DND-41 (cell line): ENCODE data around the gene KLHL2.
A peak's percentile ranks its signal among the peaks of the same experiment; 100 is the strongest.

Source experiments
- ATAC-seq: fragments of 200-7000 bp; cut with Tn5 transposase; 3 replicates; pipeline ENCODE4 v1.9.1; 2021; ENCODE audit warnings: low read depth; ENCODE audit not compliant: insufficient read depth
- DNase-seq: peaks from one replicate; pipeline ENCODE4 v3.0.0-alpha.2; 2020
- H2AFZ ChIP-seq: 2 replicates; pipeline ENCODE4 v1.6.0; 2012; ENCODE audit warnings: low read depth, low read length
- H3K27ac ChIP-seq: 2 replicates; pipeline ENCODE4 v1.5.1; 2012; ENCODE audit warnings: low read length, inconsistent platforms
- H3K27me3 ChIP-seq: fragments of 200-600 bp; sonication (generic); 2 replicates; pipeline ENCODE4 v1.6.0; 2012; ENCODE audit warnings: low read length, mild to moderate bottlenecking, inconsistent platforms; ENCODE audit not compliant: insufficient read depth, poor library complexity
- H3K36me3 ChIP-seq: 2 replicates; pipeline ENCODE4 v1.5.1; 2012; ENCODE audit warnings: low read length, inconsistent platforms; ENCODE audit not compliant: insufficient read depth
- H3K4me1 ChIP-seq: 2 replicates; pipeline ENCODE4 v1.5.1; 2012; ENCODE audit warnings: mild to moderate bottlenecking, low read length; ENCODE audit not compliant: insufficient read depth
- H3K4me2 ChIP-seq: 2 replicates; pipeline ENCODE4 v1.6.0; 2012; ENCODE audit warnings: mild to moderate bottlenecking, moderate library complexity, low read length, inconsistent platforms; ENCODE audit not compliant: insufficient read depth
- H3K4me3 ChIP-seq, 2 experiments: fragments of 200-600 bp in 1 of 2; shearing (Covaris generic) in 1 of 2; 2 replicates each; pipeline ENCODE4 v1.5.1; 2012 to 2016; ENCODE audit warnings: inconsistent platforms in 2 of 2, low read length in 2 of 2, mild to moderate bottlenecking in 2 of 2, low read depth in 1 of 2, moderate library complexity in 1 of 2
- H3K79me2 ChIP-seq: 2 replicates; pipeline ENCODE4 v1.6.0; 2012; ENCODE audit warnings: low read length, inconsistent platforms; ENCODE audit not compliant: insufficient read depth
- H3K9ac ChIP-seq: 2 replicates; pipeline ENCODE4 v1.6.0; 2012; ENCODE audit warnings: low read depth, mild to moderate bottlenecking, inconsistent platforms, low read length, moderate library complexity
- H3K9me3 ChIP-seq: 2 replicates; pipeline ENCODE4 v1.5.1; 2012; ENCODE audit warnings: low read length, moderate library complexity, mild to moderate bottlenecking, inconsistent platforms; ENCODE audit not compliant: insufficient read depth, severe bottlenecking
- H4K20me1 ChIP-seq: 2 replicates; pipeline ENCODE4 v1.6.0; 2012; ENCODE audit warnings: low read length; ENCODE audit not compliant: insufficient read depth
- EZH2 ChIP-seq: IDR thresholded peaks from 3 replicates; pipeline ENCODE4 v1.6.1; 2012; ENCODE audit warnings: borderline replicate concordance, low read depth, mild to moderate bottlenecking, moderate library complexity, low read length, inconsistent platforms; ENCODE audit not compliant: severe bottlenecking
- TF ChIP-seq, protein P1 (sequence below): IDR thresholded peaks from 2 replicates; pipeline ENCODE4 v1.5.1; 2012; ENCODE audit warnings: borderline replicate concordance, low read length, moderate library complexity, mild to moderate bottlenecking; ENCODE audit not compliant: poor library complexity, severe bottlenecking; ENCODE audit errors: extremely low read depth

The KLHL2 gene

GRCh38 chr4:165293061-165293460 is 85.7 kb downstream of the KLHL2 start:
- Histone ChIP-seq H4K20me1 (no peaks in the 10 kb centered on the region), H3K9me3 (no peaks in the 10 kb centered on the region), H3K9ac (no peak overlapping the region), H3K36me3 (peaks cover 17% of the 10 kb centered on the region; the same call in 1 of the 2 replicates), H2AFZ (no peak overlapping the region), H3K79me2 (no peaks in the 10 kb centered on the region), H3K4me3 (no peak overlapping the region), H3K4me1 (no peaks in the 10 kb centered on the region), H3K27ac (no peak overlapping the region), H3K27me3 (no peaks in the 10 kb centered on the region), H3K4me2 (no peak overlapping the region)
- DNase-seq (no peak), ATAC-seq (no peak)
- TF ChIP-seq, protein P1, sequence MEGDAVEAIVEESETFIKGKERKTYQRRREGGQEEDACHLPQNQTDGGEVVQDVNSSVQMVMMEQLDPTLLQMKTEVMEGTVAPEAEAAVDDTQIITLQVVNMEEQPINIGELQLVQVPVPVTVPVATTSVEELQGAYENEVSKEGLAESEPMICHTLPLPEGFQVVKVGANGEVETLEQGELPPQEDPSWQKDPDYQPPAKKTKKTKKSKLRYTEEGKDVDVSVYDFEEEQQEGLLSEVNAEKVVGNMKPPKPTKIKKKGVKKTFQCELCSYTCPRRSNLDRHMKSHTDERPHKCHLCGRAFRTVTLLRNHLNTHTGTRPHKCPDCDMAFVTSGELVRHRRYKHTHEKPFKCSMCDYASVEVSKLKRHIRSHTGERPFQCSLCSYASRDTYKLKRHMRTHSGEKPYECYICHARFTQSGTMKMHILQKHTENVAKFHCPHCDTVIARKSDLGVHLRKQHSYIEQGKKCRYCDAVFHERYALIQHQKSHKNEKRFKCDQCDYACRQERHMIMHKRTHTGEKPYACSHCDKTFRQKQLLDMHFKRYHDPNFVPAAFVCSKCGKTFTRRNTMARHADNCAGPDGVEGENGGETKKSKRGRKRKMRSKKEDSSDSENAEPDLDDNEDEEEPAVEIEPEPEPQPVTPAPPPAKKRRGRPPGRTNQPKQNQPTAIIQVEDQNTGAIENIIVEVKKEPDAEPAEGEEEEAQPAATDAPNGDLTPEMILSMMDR = no peak
- TF ChIP-seq EZH2 = no peak

- no peaks in the 10 kb centered on the region for H4K20me1 ChIP-seq
- H3K79me2 ChIP-seq = no peaks in the 10 kb centered on the region
- no peak overlapping the region for H3K27ac ChIP-seq
- DNase-seq = no peak
- no peak for ATAC-seq
- no peak overlapping the region for H3K4me3 ChIP-seq
- no peaks in the 10 kb centered on the region for H3K27me3 ChIP-seq
- no peak overlapping the region for H3K9ac ChIP-seq
- H3K9me3 ChIP-seq = no peaks in the 10 kb centered on the region
- no peak for TF ChIP-seq EZH2
- TF ChIP-seq, protein P1 = no peak
- no peaks in the 10 kb centered on the region for H3K4me1 ChIP-seq
- H3K4me2 ChIP-seq = no peak overlapping the region
- H3K36me3 ChIP-seq = peaks cover 18% of the 10 kb centered on the region; the same call in 1 of the 2 replicates
- H2AFZ ChIP-seq = no peak overlapping the region
These were observed 86.7 kb downstream of the KLHL2 start for GRCh38 chr4:165293927-165294649.

DNA sequence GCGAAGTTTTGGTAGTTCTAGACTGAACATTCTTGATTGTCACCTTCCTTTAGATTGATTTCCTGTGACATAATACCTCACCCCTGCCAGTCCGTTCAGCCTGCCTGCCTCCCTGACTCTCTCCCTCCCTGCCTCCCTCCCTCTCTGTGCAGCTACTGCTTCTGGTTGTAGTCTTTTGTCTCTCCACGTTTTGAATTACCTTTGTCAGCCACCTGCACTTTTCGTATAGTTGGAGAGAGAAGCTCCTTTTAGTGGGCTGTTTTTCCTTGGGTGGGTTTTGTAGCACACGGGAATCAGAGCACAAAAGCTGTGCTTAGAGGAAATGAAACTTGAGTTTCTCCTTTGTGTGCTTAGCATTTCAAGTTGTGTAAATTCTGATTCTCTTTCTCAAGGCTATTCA is 87.5 kb downstream of the KLHL2 start:
- no peak overlapping the region for H2AFZ ChIP-seq
- H3K4me2 ChIP-seq = no peak overlapping the region
- H3K27ac ChIP-seq = no peak overlapping the region
- H3K27me3 ChIP-seq = no peaks in the 10 kb centered on the region
- H3K4me1 ChIP-seq = no peaks in the 10 kb centered on the region
- no peak overlapping the region for H3K9ac ChIP-seq
- H3K79me2 ChIP-seq = no peaks in the 10 kb centered on the region
- no peak overlapping the region for H3K4me3 ChIP-seq
- DNase-seq (peak; percentile 7), ATAC-seq (peak; percentile 64; the same call in 2 of the 3 replicates)
- H3K9me3 ChIP-seq = no peaks in the 10 kb centered on the region
- TF ChIP-seq EZH2 = no peak
- TF ChIP-seq, protein P1 = no peak
- no peaks in the 10 kb centered on the region for H4K20me1 ChIP-seq
- peaks cover 22% of the 10 kb centered on the region; the same call in 1 of the 2 replicates for H3K36me3 ChIP-seq
